ENCODE results near the gene OGA.

OGA gene

DNA sequence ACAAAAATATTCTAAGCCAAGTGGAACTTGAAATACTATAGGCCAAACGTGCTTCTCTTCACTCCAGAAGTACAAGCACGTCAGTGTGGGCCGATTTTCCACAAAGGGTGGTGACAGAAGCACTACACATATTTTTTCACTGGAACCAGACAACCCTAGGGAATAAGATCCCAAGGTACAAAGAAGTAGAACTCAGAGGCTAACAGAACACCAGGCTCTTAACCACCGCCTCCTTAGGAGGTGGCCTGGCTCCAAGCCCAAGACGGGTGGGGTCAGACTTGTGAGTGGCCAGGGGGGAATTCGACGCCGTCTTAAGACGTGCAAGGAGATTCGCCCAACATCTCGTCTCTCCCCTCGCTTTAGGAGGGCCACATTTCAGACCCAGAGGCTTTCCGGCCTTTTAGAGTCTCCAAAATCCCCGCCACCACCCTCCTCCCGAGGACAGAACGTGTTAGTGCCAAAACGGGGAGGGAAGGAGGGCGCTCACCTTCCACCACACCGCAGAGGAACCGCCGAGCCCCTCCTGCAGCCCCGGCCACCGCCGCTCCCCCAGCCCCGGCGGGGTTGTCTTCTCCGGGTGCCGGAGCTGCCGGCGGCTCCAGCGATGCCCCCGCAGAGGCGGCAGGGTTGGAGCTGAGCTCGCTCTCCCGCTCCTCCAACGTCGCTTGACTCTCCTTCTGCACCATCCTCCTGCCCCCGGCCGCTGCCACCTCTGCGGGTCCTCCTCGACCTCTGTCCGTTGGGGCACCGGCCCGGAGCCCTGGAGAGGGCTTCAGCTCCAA, 716 bp downstream of the OGA start:
- ChIA-PET CTCF (interaction anchor here (0.6 to 2.6 kb wide), 9 partner anchors 10 to 544 kb away, joined by 3 to 17 read pairs (median 6); no protein-coding TSS in a partner anchor), POLR2A (interaction anchor here (0.6 to 2.5 kb wide), 18 partner anchors 9 to 588 kb away, joined by 3 to 24 read pairs (median 4); partner anchors contain the start of genes DPCD, NPM3 and POLL)
- H3K36me3 ChIP-seq (ENCODE audit: control insufficient read depth in 2 of 2, insufficient read depth in 1 of 2, low read length in 2 of 2) = peaks cover 0 to 7% of the 10 kb centered on the region in 2 experiments; a peak in 2 of 3 replicates
- peak overlapping the region; percentile 92 for H3K4me3 ChIP-seq (ENCODE audit: low read depth, low read length)
- H3K9me3 ChIP-seq (ENCODE audit: control insufficient read depth, insufficient read depth, low read depth, low read length) = no peaks in the 10 kb centered on the region
- peak overlapping the region; percentile 90 for H3K27ac ChIP-seq (ENCODE audit: extremely low read depth, low read depth, low read length)
- peaks cover 9% of the 10 kb centered on the region for H3K4me1 ChIP-seq (ENCODE audit: control insufficient read depth, insufficient read depth, low read length)
- TF ChIP-seq ZNF629 (tag by site-specific recombination; IDR thresholded peaks at IDR 0.05) = no peak
- TF ChIP-seq ZNF521 (tag by site-specific recombination; IDR thresholded peaks at IDR 0.05) = no peak
- TF ChIP-seq REPIN1 (tag by site-specific recombination; IDR thresholded peaks at IDR 0.05; ENCODE audit: low read depth) = no peak
- TF ChIP-seq ZNF274 (IDR thresholded peaks at IDR 0.05; ENCODE audit: low read length) = no peak
- no peak for TF ChIP-seq ZNF274 (tag by site-specific recombination; IDR thresholded peaks at IDR 0.05; ENCODE audit: borderline replicate concordance)
- TF ChIP-seq GFI1B (tag by site-specific recombination; IDR thresholded peaks at IDR 0.05) = no peak
- TF ChIP-seq ZNF114 (tag by site-specific recombination; IDR thresholded peaks at IDR 0.05) = no peak
- no peak for TF ChIP-seq ZNF555 (tag by site-specific recombination; conservative IDR thresholded peaks at IDR 0.05)
- TF ChIP-seq ZBTB1 (tag by site-specific recombination; IDR thresholded peaks at IDR 0.05) = no peak
- no peak for TF ChIP-seq ZNF221 (tag by site-specific recombination; IDR thresholded peaks at IDR 0.05; ENCODE audit: borderline replicate concordance)
- no peak for TF ChIP-seq ZNF776 (tag by site-specific recombination; IDR thresholded peaks at IDR 0.05; ENCODE audit: borderline replicate concordance)
- no peak for TF ChIP-seq ZNF670 (tag by site-specific recombination; IDR thresholded peaks at IDR 0.05; ENCODE audit: low read depth)
- TF ChIP-seq, protein P1, sequence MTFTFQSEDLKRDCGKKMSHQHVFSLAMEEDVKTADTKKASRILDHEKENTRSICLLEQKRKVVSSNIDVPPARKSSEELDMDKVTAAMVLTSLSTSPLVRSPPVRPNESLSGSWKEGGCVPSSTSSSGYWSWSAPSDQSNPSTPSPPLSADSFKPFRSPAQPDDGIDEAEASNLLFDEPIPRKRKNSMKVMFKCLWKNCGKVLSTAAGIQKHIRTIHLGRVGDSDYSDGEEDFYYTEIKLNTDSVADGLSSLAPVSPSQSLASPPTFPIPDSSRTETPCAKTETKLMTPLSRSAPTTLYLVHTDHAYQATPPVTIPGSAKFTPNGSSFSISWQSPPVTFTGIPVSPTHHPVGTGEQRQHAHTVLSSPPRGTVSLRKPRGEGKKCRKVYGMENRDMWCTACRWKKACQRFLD (tag by site-specific recombination; IDR thresholded peaks at IDR 0.05) = no peak
- TF ChIP-seq ZFP69B (tag by site-specific recombination; IDR thresholded peaks at IDR 0.05) = peak; percentile 46; the same call in 1 of the 2 replicates
- peak; percentile 45; the same call in 1 of the 2 replicates for TF ChIP-seq SP3 (tag by site-specific recombination; IDR thresholded peaks at IDR 0.05)
- TF ChIP-seq ZNF624 (tag by site-specific recombination; IDR thresholded peaks at IDR 0.05) = no peak
- no peak for TF ChIP-seq SETDB1 (IDR thresholded peaks at IDR 0.05; ENCODE audit: insufficient read length, low read length)
- TF ChIP-seq, protein P2, sequence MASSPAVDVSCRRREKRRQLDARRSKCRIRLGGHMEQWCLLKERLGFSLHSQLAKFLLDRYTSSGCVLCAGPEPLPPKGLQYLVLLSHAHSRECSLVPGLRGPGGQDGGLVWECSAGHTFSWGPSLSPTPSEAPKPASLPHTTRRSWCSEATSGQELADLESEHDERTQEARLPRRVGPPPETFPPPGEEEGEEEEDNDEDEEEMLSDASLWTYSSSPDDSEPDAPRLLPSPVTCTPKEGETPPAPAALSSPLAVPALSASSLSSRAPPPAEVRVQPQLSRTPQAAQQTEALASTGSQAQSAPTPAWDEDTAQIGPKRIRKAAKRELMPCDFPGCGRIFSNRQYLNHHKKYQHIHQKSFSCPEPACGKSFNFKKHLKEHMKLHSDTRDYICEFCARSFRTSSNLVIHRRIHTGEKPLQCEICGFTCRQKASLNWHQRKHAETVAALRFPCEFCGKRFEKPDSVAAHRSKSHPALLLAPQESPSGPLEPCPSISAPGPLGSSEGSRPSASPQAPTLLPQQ (tag by site-specific recombination; IDR thresholded peaks at IDR 0.05) = peak; percentile 65
- TF ChIP-seq ZNF146 (tag by site-specific recombination; IDR thresholded peaks at IDR 0.05) = no peak
- TF ChIP-seq, protein P3, sequence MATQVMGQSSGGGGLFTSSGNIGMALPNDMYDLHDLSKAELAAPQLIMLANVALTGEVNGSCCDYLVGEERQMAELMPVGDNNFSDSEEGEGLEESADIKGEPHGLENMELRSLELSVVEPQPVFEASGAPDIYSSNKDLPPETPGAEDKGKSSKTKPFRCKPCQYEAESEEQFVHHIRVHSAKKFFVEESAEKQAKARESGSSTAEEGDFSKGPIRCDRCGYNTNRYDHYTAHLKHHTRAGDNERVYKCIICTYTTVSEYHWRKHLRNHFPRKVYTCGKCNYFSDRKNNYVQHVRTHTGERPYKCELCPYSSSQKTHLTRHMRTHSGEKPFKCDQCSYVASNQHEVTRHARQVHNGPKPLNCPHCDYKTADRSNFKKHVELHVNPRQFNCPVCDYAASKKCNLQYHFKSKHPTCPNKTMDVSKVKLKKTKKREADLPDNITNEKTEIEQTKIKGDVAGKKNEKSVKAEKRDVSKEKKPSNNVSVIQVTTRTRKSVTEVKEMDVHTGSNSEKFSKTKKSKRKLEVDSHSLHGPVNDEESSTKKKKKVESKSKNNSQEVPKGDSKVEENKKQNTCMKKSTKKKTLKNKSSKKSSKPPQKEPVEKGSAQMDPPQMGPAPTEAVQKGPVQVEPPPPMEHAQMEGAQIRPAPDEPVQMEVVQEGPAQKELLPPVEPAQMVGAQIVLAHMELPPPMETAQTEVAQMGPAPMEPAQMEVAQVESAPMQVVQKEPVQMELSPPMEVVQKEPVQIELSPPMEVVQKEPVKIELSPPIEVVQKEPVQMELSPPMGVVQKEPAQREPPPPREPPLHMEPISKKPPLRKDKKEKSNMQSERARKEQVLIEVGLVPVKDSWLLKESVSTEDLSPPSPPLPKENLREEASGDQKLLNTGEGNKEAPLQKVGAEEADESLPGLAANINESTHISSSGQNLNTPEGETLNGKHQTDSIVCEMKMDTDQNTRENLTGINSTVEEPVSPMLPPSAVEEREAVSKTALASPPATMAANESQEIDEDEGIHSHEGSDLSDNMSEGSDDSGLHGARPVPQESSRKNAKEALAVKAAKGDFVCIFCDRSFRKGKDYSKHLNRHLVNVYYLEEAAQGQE (tag by site-specific recombination; IDR thresholded peaks at IDR 0.05) = no peak
- no peak for TF ChIP-seq ZNF140 (tag by site-specific recombination; IDR thresholded peaks at IDR 0.05)
- no peak for TF ChIP-seq ZSCAN23 (tag by site-specific recombination; IDR thresholded peaks at IDR 0.05)
- TF ChIP-seq ZNF792 (tag by site-specific recombination; IDR thresholded peaks at IDR 0.05) = no peak
- no peak; the same call in 1 of the 2 replicates for TF ChIP-seq ZFHX2 (tag by site-specific recombination; conservative IDR thresholded peaks at IDR 0.05)
- no peak; the same call in 1 of the 2 replicates for TF ChIP-seq MZF1 (tag by site-specific recombination; IDR thresholded peaks at IDR 0.05; ENCODE audit: borderline replicate concordance)
- no peak for TF ChIP-seq ZNF19 (tag by site-specific recombination; IDR thresholded peaks at IDR 0.05; ENCODE audit: low read depth)
- TF ChIP-seq, protein P4, sequence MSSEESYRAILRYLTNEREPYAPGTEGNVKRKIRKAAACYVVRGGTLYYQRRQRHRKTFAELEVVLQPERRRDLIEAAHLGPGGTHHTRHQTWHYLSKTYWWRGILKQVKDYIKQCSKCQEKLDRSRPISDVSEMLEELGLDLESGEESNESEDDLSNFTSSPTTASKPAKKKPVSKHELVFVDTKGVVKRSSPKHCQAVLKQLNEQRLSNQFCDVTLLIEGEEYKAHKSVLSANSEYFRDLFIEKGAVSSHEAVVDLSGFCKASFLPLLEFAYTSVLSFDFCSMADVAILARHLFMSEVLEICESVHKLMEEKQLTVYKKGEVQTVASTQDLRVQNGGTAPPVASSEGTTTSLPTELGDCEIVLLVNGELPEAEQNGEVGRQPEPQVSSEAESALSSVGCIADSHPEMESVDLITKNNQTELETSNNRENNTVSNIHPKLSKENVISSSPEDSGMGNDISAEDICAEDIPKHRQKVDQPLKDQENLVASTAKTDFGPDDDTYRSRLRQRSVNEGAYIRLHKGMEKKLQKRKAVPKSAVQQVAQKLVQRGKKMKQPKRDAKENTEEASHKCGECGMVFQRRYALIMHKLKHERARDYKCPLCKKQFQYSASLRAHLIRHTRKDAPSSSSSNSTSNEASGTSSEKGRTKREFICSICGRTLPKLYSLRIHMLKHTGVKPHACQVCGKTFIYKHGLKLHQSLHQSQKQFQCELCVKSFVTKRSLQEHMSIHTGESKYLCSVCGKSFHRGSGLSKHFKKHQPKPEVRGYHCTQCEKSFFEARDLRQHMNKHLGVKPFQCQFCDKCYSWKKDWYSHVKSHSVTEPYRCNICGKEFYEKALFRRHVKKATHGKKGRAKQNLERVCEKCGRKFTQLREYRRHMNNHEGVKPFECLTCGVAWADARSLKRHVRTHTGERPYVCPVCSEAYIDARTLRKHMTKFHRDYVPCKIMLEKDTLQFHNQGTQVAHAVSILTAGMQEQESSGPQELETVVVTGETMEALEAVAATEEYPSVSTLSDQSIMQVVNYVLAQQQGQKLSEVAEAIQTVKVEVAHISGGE (tag by site-specific recombination; conservative IDR thresholded peaks at IDR 0.05; ENCODE audit: low read depth) = no peak
- peak; percentile 52; the same call in 1 of the 2 replicates for TF ChIP-seq ZBTB20 (tag by site-specific recombination; IDR thresholded peaks at IDR 0.05)
- TF ChIP-seq ZNF777 (tag by site-specific recombination; IDR thresholded peaks at IDR 0.05; ENCODE audit: borderline replicate concordance) = no peak
